ENCODE measurements around the gene TGM2. TPM values are rescaled to one million over a fixed set of nuclear protein-coding genes. Genes with fewer than 3 reads are reported as not detected.

Gene TGM2
- polyA plus RNA-seq, 2 of the 4 experiments (the other 2 are of a cell fraction), result 173 to 441 TPM

DNA sequence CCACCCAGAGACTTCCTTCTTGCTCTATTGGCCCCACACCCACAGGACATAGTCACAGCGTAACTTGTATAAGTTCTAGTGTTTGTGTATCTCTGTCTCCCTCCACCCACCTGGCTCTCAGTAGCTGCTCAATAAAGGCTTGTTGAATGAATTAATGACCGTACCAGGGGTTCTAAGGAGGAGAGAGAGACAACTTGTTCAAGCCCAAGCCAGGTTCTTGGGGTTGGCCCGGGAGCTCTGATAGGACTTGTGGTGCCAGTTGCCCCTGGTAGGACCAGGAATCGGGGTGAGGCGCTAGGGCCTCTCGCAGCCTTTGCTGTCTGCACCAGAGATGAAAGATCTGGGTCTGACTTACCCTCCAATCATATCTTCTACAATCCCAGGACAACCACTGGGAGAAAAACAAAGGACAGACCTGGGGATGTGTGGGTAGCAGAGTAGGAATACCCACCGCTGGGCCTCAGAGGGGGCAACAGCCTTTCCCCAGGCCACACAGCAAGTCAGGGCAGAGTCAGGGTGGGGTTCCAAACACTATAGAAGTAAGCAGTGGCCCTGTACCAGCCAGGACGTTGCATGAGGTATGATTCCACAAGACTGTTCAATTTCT, 5.3 kb upstream of the TGM2 start (continued):
- TF ChIP-seq RCOR1 (IDR thresholded peaks at IDR 0.05; ENCODE audit: low read depth, low read length) (no peak), JUNB (IDR thresholded peaks at IDR 0.05) (no peak), JUN (IDR thresholded peaks at IDR 0.05) (no peak), PHF8 (IDR thresholded peaks at IDR 0.05; ENCODE audit: borderline replicate concordance, low read depth) (no peak), CHD4 (IDR thresholded peaks at IDR 0.05; ENCODE audit: borderline replicate concordance) (no peak), TP53 (CRISPR knock-in tag; IDR thresholded peaks at IDR 0.05) (no peak)
- TF ChIP-seq, protein P1, sequence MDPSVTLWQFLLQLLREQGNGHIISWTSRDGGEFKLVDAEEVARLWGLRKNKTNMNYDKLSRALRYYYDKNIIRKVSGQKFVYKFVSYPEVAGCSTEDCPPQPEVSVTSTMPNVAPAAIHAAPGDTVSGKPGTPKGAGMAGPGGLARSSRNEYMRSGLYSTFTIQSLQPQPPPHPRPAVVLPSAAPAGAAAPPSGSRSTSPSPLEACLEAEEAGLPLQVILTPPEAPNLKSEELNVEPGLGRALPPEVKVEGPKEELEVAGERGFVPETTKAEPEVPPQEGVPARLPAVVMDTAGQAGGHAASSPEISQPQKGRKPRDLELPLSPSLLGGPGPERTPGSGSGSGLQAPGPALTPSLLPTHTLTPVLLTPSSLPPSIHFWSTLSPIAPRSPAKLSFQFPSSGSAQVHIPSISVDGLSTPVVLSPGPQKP (IDR thresholded peaks at IDR 0.05; ENCODE audit: low read depth, low read length), result no peak

DNA sequence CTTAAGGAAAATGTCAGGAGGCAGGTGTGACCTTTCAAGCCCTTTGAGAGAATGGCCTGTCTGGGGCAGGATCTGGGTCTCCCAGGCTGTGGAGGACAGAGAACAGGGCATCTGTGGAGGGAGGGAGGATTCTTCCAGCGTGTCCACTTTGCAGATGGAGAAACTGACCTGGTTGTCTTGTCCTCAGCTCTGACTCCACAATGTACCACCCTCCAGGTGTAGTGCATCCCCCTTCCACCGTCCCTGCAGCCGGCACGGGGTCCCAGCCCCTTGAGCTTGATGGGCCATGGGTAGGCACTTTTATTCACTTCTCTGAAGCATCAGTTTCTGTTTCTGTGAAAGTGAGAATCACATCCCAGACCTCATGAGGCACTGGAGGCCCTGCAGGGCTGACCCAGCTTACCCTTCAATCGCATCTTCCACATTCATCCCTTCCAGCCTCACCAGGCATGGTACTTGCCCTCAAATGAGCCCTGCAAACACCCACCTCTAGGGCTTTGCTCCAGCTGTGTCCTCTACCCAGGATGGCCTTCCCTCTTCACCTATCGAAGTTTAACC, 4.6 kb upstream of the TGM2 start:
- ATAC-seq, result no peak
- Histone ChIP-seq H3K4me1 (peaks cover 89% of the 10 kb centered on the region), H3K27ac (peak overlapping the region; percentile 91 to 93), H3K9me3 (no peaks in the 10 kb centered on the region), H3K4me3 (no peak overlapping the region), H3K4me2 (peak overlapping the region; percentile 62)
- POLR2A ChIA-PET, result interaction anchor here (2.3 kb wide), 1 partner anchor 48 kb away, joined by 8 read pairs; no protein-coding TSS in a partner anchor
- no peak for FAIRE-seq
- no peak for DNase-seq (ENCODE audit: low read depth in 1 of 2, low spot score in 1 of 2)
- WGBS (ENCODE audit: missing lambda C conversion rate), result 88% methylated on average over 6 of the region's 6 CpGs
- CTCF ChIA-PET, result interaction anchor here (0.7 to 32.6 kb wide), 6 partner anchors 10 to 121 kb away, joined by 3 to 818 read pairs (median 6); no protein-coding TSS in a partner anchor
- no peak for TF ChIP-seq ZSCAN20 (CRISPR knock-in tag; IDR thresholded peaks at IDR 0.05)
- TF ChIP-seq CHD2 (IDR thresholded peaks at IDR 0.05; ENCODE audit: low read length, partially characterized antibody), result no peak
- TF ChIP-seq RCOR1 (IDR thresholded peaks at IDR 0.05; ENCODE audit: low read depth, low read length), result no peak
- TF ChIP-seq NPAS2 (CRISPR knock-in tag; IDR thresholded peaks at IDR 0.05; ENCODE audit: borderline replicate concordance), result no peak
- TF ChIP-seq FOSB (CRISPR knock-in tag; IDR thresholded peaks at IDR 0.05), result no peak
- no peak for TF ChIP-seq KDM1A (IDR thresholded peaks at IDR 0.05; ENCODE audit: low read depth)
- TF ChIP-seq, protein P2, sequence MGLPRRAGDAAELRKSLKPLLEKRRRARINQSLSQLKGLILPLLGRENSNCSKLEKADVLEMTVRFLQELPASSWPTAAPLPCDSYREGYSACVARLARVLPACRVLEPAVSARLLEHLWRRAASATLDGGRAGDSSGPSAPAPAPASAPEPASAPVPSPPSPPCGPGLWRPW (IDR thresholded peaks at IDR 0.05), result no peak

DNA sequence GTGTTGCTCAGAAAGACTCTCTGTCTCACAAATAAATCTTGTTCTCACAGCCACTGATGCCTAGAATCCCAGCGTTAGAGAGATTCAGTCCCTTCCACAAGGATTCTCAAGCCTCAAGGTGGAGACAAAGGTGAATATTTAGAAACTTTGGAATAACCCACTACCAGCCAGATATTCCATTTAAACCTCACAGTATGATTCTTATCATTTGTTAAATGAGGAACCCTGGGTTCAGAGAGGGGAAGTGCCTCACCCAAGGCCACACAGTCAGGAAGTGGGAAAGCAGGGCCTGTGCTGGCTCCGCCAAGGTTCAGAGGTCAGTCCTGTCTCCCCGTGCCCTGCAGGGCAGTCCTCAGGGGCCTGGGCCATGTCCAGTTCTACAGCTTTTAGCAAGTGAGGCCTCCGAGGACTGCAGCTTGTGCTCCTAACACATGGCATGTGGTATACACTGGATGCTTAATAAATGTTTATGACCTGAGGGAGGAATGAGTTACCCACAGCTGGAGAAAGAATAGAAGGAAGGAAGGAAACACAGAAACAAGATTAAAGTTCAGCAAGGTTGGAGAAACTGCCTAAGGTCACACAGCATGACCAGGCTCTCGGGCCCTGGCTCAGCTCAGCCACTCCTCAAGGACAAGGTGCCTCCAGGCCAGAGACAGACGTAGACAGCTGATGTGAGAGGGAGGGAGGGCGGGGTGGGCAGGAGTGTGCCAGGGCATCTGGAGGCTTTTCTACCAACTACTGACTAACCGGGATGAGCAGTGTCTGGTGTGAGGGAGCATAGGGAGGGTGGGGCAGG, 3.9 kb upstream of the TGM2 start:
- ChIA-PET CTCF (interaction anchor here (0.7 to 32.6 kb wide), 10 partner anchors 11 to 604 kb away, joined by 3 to 818 read pairs (median 4); no protein-coding TSS in a partner anchor), POLR2A (interaction anchor here (2.3 kb wide), 1 partner anchor 49 kb away, joined by 8 read pairs; no protein-coding TSS in a partner anchor)
- no peak for FAIRE-seq
- no peak overlapping the region for H3K4me3 ChIP-seq
- H3K27ac ChIP-seq, result peak overlapping the region; percentile 91 to 93
- WGBS (ENCODE audit: missing lambda C conversion rate), result 32% methylated on average over 6 of the region's 8 CpGs
- no peak for ATAC-seq
- TF ChIP-seq ESRRA (IDR thresholded peaks at IDR 0.05; ENCODE audit: borderline replicate concordance, low read length) (no peak), ZFP36 (IDR thresholded peaks at IDR 0.05; ENCODE audit: borderline replicate concordance, partially characterized antibody) (peak; percentile 80), HOXA7 (CRISPR knock-in tag; IDR thresholded peaks at IDR 0.05) (0 out of 2 replicates have a peak, but pooled peaks have one; percentile 20), ZSCAN20 (CRISPR knock-in tag; IDR thresholded peaks at IDR 0.05) (no peak), HOXB13 (CRISPR knock-in tag; IDR thresholded peaks at IDR 0.05; ENCODE audit: low read depth) (peak; percentile 64), FOSB (CRISPR knock-in tag; IDR thresholded peaks at IDR 0.05) (peak; percentile 57; the same call in 1 of the 2 replicates)
- TF ChIP-seq, protein P3, sequence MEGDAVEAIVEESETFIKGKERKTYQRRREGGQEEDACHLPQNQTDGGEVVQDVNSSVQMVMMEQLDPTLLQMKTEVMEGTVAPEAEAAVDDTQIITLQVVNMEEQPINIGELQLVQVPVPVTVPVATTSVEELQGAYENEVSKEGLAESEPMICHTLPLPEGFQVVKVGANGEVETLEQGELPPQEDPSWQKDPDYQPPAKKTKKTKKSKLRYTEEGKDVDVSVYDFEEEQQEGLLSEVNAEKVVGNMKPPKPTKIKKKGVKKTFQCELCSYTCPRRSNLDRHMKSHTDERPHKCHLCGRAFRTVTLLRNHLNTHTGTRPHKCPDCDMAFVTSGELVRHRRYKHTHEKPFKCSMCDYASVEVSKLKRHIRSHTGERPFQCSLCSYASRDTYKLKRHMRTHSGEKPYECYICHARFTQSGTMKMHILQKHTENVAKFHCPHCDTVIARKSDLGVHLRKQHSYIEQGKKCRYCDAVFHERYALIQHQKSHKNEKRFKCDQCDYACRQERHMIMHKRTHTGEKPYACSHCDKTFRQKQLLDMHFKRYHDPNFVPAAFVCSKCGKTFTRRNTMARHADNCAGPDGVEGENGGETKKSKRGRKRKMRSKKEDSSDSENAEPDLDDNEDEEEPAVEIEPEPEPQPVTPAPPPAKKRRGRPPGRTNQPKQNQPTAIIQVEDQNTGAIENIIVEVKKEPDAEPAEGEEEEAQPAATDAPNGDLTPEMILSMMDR (IDR thresholded peaks at IDR 0.05), result no peak
- TF ChIP-seq, protein P4, sequence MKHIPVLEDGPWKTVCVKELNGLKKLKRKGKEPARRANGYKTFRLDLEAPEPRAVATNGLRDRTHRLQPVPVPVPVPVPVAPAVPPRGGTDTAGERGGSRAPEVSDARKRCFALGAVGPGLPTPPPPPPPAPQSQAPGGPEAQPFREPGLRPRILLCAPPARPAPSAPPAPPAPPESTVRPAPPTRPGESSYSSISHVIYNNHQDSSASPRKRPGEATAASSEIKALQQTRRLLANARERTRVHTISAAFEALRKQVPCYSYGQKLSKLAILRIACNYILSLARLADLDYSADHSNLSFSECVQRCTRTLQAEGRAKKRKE (CRISPR knock-in tag; IDR thresholded peaks at IDR 0.05; ENCODE audit: low read depth), result no peak
- H3K4me2 ChIP-seq, result peak overlapping the region; percentile 62
- H3K9me3 ChIP-seq, result no peaks in the 10 kb centered on the region
- H3K4me1 ChIP-seq, result peaks cover 89% of the 10 kb centered on the region
- DNase-seq (ENCODE audit: low read depth in 1 of 2, low spot score in 1 of 2), result peak in 1 of 2 experiments; percentile 74
